Panc1 (cell line): ENCODE data around the gene GNG14. TPM values are rescaled to one million over a fixed set of nuclear protein-coding genes. Genes with fewer than 3 reads are reported as not detected.
A peak's percentile ranks its signal among the peaks of the same experiment; 100 is the strongest.

Experiments
- ATAC-seq: fragments of 200-7000 bp; cut with Tn5 transposase; 2 replicates; pipeline ENCODE4 v1.9.1; 2020; ENCODE audit warnings: mild to moderate bottlenecking, moderate library complexity
- BruUV-seq: library from RNA; stranded (reverse); fragments of 400-500 nt; replicated peaks from 2 replicates; lab custom pipeline; 2021; lab: Mats Ljungman, UMichigan
- CTCF ChIA-PET: fragments of 300-600 bp; sonication (Branson Sonifier 250); formaldehyde crosslinking; loops from one replicate; lab custom pipeline; 2022; ENCODE audit warnings: antibody characterized with exemption; lab: Charles Lee
- POLR2A ChIA-PET: fragments of 300-600 bp; sonication (Branson Sonifier 250); formaldehyde crosslinking; loops from one replicate; lab custom pipeline; 2022; ENCODE audit warnings: antibody characterized with exemption; lab: Charles Lee
- DNase-seq: peaks from one replicate; pipeline ENCODE4 v3.0.0-alpha.2; 2010; ENCODE audit warnings: low read depth, low spot score
- H3K27ac ChIP-seq: 2 replicates; pipeline ENCODE4 v1.5.1; 2011; ENCODE audit warnings: mild to moderate bottlenecking, low read length, inconsistent platforms
- H3K27me3 ChIP-seq: fragments of 200-500 bp; sonication (Bioruptor generic); 2 replicates; pipeline ENCODE4 v1.6.0; 2014; ENCODE audit warnings: low read length, inconsistent platforms; ENCODE audit not compliant: control insufficient read depth, insufficient read depth
- H3K36me3 ChIP-seq: fragments of 200-500 bp; sonication (Bioruptor generic); 2 replicates; pipeline ENCODE4 v1.5.1; 2014; ENCODE audit warnings: inconsistent platforms, mild to moderate bottlenecking, low read length, moderate library complexity; ENCODE audit not compliant: control insufficient read depth, insufficient read depth
- H3K4me1 ChIP-seq: 2 replicates; pipeline ENCODE4 v1.5.1; 2011; ENCODE audit warnings: inconsistent platforms, mild to moderate bottlenecking, low read length, moderate library complexity; ENCODE audit not compliant: control insufficient read depth, insufficient read depth
- H3K4me3 ChIP-seq, 2 experiments: 2 replicates each; pipeline ENCODE4 v1.5.1; 2011 to 2012; ENCODE audit warnings: low read depth in 2 of 2, low read length in 2 of 2, mild to moderate bottlenecking in 2 of 2, inconsistent platforms in 1 of 2, moderate library complexity in 1 of 2
- H3K9me3 ChIP-seq: fragments of 200-500 bp; sonication (Bioruptor generic); 2 replicates; pipeline ENCODE4 v1.5.1; 2014; ENCODE audit warnings: low read depth, mild to moderate bottlenecking, inconsistent platforms, low read length, moderate library complexity; ENCODE audit not compliant: control insufficient read depth, insufficient read depth
- POLR2AphosphoS5 ChIP-seq: IDR thresholded peaks from 2 replicates; pipeline ENCODE4 v1.6.1; 2012; ENCODE audit warnings: mild to moderate bottlenecking, low read depth, low read length, moderate library complexity
- SIN3A ChIP-seq: IDR thresholded peaks from 2 replicates; pipeline ENCODE4 v1.6.1; 2012; ENCODE audit warnings: low read depth, mild to moderate bottlenecking, low read length, moderate library complexity, borderline replicate concordance; ENCODE audit not compliant: insufficient read depth
- TCF7L2 ChIP-seq: IDR thresholded peaks from 2 replicates; pipeline ENCODE4 v1.6.1; 2011; ENCODE audit warnings: mild to moderate bottlenecking, low read depth, low read length, inconsistent platforms
- in situ Hi-C: cut with HindIII; loops from 2 replicates; pipeline ENCODE4 v1.10.0; 2016; ENCODE audit warnings: low sequenced_read_pairs, low pct_unique_long_range_greater_than_20kb
- intact Hi-C: fragments of 100-400 bp; cut with micrococcal nuclease; formaldehyde crosslinking; loops from one replicate; pipeline ENCODE4 v1.10.0; 2022; ENCODE audit not compliant: unreplicated experiment
- total RNA-seq: library from RNA; stranded (reverse); gene quantifications from one replicate; pipeline ENCODE4 v1.2.1, GENCODE V29; 2021; ENCODE audit not compliant: unreplicated experiment
- TF ChIP-seq, protein P1 (sequence below), 2 experiments: IDR thresholded peaks; 2 replicates each; pipeline ENCODE4 v1.6.1; 2011 to 2012; ENCODE audit warnings: low read depth in 2 of 2, control low read depth in 1 of 2, low read length in 1 of 2, mild to moderate bottlenecking in 1 of 2, moderate library complexity in 1 of 2; ENCODE audit not compliant: insufficient read depth in 1 of 2
- TF ChIP-seq, protein P2 (sequence below): fragments of 450-650 bp; IDR thresholded peaks from 2 replicates; pipeline ENCODE4 v1.5.1; 2017; ENCODE audit warnings: mild to moderate bottlenecking

GNG14 gene
- total RNA-seq, 1 experiment from 2014 or later: not detected

DNA sequence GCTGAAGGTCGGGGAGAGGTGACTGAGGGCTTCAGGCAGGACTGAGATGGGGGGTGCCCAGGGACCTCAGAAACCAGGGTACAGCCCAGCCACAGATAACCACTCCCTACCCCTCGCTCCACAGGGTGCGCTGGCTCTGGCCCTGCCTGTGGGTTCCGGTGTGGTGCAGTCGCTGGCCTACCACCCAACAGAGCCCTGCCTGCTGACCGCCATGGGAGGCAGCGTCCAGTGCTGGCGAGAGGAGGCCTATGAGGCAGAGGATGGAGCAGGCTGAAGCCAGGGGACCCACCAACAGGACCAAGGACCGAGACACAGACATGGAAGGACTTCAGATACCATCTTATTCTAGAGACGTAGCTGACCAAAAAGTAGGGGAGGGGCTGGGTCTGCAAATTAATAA lies 12.4 kb upstream of the GNG14 start:
- CTCF ChIA-PET: no interaction called here
- ATAC-seq (no peak), DNase-seq (no peak)
- POLR2A ChIA-PET: no interaction called here
- H3K9me3 ChIP-seq: no peaks in the 10 kb centered on the region
- intact Hi-C loops: loop anchor here (10.0 kb wide), 1 partner anchor 111 kb away; no protein-coding TSS in a partner anchor
- TF ChIP-seq SIN3A (no peak), TCF7L2 (no peak), POLR2AphosphoS5 (no peak)
- TF ChIP-seq, protein P1, sequence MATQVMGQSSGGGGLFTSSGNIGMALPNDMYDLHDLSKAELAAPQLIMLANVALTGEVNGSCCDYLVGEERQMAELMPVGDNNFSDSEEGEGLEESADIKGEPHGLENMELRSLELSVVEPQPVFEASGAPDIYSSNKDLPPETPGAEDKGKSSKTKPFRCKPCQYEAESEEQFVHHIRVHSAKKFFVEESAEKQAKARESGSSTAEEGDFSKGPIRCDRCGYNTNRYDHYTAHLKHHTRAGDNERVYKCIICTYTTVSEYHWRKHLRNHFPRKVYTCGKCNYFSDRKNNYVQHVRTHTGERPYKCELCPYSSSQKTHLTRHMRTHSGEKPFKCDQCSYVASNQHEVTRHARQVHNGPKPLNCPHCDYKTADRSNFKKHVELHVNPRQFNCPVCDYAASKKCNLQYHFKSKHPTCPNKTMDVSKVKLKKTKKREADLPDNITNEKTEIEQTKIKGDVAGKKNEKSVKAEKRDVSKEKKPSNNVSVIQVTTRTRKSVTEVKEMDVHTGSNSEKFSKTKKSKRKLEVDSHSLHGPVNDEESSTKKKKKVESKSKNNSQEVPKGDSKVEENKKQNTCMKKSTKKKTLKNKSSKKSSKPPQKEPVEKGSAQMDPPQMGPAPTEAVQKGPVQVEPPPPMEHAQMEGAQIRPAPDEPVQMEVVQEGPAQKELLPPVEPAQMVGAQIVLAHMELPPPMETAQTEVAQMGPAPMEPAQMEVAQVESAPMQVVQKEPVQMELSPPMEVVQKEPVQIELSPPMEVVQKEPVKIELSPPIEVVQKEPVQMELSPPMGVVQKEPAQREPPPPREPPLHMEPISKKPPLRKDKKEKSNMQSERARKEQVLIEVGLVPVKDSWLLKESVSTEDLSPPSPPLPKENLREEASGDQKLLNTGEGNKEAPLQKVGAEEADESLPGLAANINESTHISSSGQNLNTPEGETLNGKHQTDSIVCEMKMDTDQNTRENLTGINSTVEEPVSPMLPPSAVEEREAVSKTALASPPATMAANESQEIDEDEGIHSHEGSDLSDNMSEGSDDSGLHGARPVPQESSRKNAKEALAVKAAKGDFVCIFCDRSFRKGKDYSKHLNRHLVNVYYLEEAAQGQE (IDR thresholded peaks at IDR 0.05; ENCODE audit: insufficient read depth in 1 of 2, low read depth in 2 of 2, low read length in 1 of 2): no peak
- TF ChIP-seq, protein P2, sequence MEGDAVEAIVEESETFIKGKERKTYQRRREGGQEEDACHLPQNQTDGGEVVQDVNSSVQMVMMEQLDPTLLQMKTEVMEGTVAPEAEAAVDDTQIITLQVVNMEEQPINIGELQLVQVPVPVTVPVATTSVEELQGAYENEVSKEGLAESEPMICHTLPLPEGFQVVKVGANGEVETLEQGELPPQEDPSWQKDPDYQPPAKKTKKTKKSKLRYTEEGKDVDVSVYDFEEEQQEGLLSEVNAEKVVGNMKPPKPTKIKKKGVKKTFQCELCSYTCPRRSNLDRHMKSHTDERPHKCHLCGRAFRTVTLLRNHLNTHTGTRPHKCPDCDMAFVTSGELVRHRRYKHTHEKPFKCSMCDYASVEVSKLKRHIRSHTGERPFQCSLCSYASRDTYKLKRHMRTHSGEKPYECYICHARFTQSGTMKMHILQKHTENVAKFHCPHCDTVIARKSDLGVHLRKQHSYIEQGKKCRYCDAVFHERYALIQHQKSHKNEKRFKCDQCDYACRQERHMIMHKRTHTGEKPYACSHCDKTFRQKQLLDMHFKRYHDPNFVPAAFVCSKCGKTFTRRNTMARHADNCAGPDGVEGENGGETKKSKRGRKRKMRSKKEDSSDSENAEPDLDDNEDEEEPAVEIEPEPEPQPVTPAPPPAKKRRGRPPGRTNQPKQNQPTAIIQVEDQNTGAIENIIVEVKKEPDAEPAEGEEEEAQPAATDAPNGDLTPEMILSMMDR: no peak
- H3K4me1 ChIP-seq: no peaks in the 10 kb centered on the region
- H3K36me3 ChIP-seq: peaks cover 4% of the 10 kb centered on the region; the same call in 1 of the 2 replicates
- H3K4me3 ChIP-seq: no peak overlapping the region
- in situ Hi-C loops: no loop called here
- H3K27me3 ChIP-seq: no peaks in the 10 kb centered on the region
- H3K27ac ChIP-seq: no peak overlapping the region
- BruUV-seq: no TSS peak

DNA sequence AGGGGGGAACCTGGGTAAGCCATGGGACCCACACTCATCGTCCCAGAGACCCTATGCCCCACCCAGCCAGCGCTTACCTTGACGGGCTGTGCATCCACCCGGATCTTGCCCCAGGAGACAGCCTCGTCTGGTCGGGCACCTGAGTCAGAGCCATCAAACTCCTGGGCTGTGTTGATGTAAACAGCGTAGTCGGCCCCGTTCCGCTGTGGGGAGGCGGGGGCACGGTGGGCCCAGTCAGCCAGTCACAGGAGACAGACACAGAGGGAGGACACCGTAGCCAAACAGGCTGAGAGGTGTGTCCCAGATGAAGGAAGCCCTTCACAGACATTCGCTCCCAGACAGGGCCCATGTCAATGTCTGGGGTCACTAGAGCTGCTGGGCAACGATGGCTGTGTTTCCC lies 11.9 kb upstream of the GNG14 start:
- Histone ChIP-seq H3K27me3 (no peaks in the 10 kb centered on the region), H3K4me1 (no peaks in the 10 kb centered on the region), H3K27ac (no peak overlapping the region), H3K4me3 (no peak overlapping the region), H3K9me3 (no peaks in the 10 kb centered on the region), H3K36me3 (peaks cover 4% of the 10 kb centered on the region; the same call in 1 of the 2 replicates)
- ChIA-PET CTCF (no interaction called here), POLR2A (no interaction called here)
- in situ Hi-C loops: no loop called here
- TF ChIP-seq SIN3A (no peak), POLR2AphosphoS5 (no peak), TCF7L2 (no peak)
- TF ChIP-seq, protein P1 (IDR thresholded peaks at IDR 0.05; ENCODE audit: insufficient read depth in 1 of 2, low read depth in 2 of 2, low read length in 1 of 2): no peak
- TF ChIP-seq, protein P2: no peak
- intact Hi-C loops: loop anchor here (10.0 kb wide), 1 partner anchor 111 kb away; no protein-coding TSS in a partner anchor
- BruUV-seq: no TSS peak
- ATAC-seq (0 out of 2 replicates have a peak, but pooled peaks have one; percentile 3), DNase-seq (no peak)
